Activated naive CD4-positive, alpha-beta T cell treated with anti-CD3 and anti-CD28 coated beads, Interleukin-2, amount 10 ng/mL, durations not matched to agents 7 days and 5 days (primary cell): ENCODE data around the gene GGT1.
"Not testable (repeated sequence)": the region's sequence is repeated elsewhere in the genome, so short reads cannot be mapped to it uniquely, and the experiment has no call there.

ENCODE experiments used
- CTCF ChIA-PET: fragments of 350-600 bp; sonication (Branson Sonifier 250); formaldehyde crosslinking; loops from one replicate; lab custom pipeline; 2021; ENCODE audit warnings: antibody characterized with exemption; lab: Charles Lee
- DNase-seq: peaks from one replicate; pipeline ENCODE4 v3.0.0-alpha.2; 2020
- H3K27ac Mint-ChIP-seq: one replicate; pipeline ENCODE4 v1.8.0; 2021; ENCODE audit warnings: mild to moderate bottlenecking, moderate library complexity, mixed read lengths
- H3K27me3 Mint-ChIP-seq: one replicate; pipeline ENCODE4 v1.8.0; 2021; ENCODE audit warnings: mild to moderate bottlenecking, mixed read lengths
- H3K36me3 Mint-ChIP-seq: one replicate; pipeline ENCODE4 v1.8.0; 2021; ENCODE audit warnings: mixed read lengths
- H3K4me1 Mint-ChIP-seq: one replicate; pipeline ENCODE4 v1.8.0; 2021; ENCODE audit warnings: mixed read lengths
- H3K4me3 Mint-ChIP-seq: one replicate; pipeline ENCODE4 v1.8.0; 2021; ENCODE audit warnings: mild to moderate bottlenecking, moderate library complexity, mixed read lengths
- H3K9me3 Mint-ChIP-seq: one replicate; pipeline ENCODE4 v1.8.0; 2021; ENCODE audit warnings: mixed read lengths

Gene GGT1

DNA sequence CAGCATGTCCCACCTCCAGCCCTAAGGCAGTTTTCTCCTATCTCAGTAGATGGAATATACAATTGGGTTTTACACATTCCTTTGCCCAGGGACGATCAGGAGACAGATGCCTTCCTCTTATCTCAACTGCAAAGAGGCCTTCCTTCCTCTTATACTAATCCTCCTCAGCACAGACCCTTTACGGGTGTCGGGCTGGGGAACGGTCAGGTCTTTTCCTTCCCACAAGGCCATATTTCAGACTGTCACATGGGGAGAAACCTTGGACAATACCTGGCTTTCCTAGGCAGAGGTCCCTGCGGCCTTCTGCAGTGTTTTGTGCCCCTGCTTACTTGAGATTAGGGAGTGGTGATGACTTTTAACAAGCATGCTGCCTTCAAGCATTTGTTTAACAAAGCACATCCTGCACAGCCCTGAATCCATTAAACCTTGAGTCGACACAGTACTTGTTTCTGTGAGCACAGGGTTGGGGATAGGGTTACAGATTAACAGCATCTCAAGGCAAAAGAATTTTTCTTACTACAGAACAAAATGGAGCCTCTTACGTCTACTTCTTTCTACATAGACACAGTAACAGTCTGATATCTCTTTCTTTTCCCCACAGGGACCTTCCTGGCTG, 27.9 kb downstream of the GGT1 start:
- DNase-seq, H3K9me3 Mint-ChIP-seq, CTCF ChIA-PET, H3K27me3 Mint-ChIP-seq, H3K4me3 Mint-ChIP-seq, H3K27ac Mint-ChIP-seq, H3K36me3 Mint-ChIP-seq: not testable (repeated sequence)
- peaks cover 22% of the 10 kb centered on the region for H3K4me1 Mint-ChIP-seq

DNA sequence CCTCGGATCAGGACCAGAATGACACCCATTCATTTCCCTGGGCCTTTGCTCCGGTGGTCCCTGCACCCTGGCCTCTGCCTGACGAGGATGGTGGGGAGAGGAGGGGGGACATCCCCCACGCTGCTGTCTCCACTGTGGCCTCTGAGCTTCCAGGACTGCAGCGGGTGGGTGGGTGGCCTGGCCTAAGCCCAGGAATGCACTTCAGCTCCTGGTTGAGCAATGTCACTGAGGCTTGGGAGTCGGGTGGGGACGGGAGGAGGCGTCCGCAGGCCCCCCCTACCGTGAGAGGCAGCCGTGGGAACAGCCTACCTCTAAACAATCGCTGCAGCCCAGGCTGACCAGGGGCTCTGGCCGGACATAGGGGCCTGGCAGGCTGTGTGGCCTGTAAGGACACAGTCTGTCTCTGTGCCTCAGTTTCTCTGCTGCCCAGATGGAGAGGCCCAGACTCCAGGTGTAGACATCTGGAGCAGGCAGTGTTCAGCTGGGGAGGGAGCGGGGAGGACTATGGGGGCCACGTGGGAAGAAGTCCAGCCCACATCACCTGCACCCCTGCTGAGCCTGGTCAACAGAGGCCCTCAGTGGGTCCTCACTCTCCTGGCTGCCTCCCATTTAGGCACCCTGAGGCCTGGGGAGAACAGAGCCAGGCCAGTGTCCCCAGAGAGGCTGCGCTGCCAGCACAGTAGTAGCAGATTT, 28.6 kb downstream of the GGT1 start:
- H3K27me3 Mint-ChIP-seq, DNase-seq, CTCF ChIA-PET, H3K27ac Mint-ChIP-seq, H3K9me3 Mint-ChIP-seq, H3K4me3 Mint-ChIP-seq, H3K36me3 Mint-ChIP-seq: not testable (repeated sequence)
- peaks cover 27% of the 10 kb centered on the region for H3K4me1 Mint-ChIP-seq

GRCh38 chr22:24632642-24633041, 29.6 kb downstream of the GGT1 start:
- not testable (repeated sequence) for DNase-seq, H3K27ac Mint-ChIP-seq, H3K27me3 Mint-ChIP-seq

GRCh38 chr22:24633231-24634023, 30.4 kb downstream of the GGT1 start:
- CTCF ChIA-PET, DNase-seq: not testable (repeated sequence)

More at GRCh38 chr22:24632642-24633041, 29.6 kb downstream of the GGT1 start:
- CTCF ChIA-PET, H3K36me3 Mint-ChIP-seq, H3K4me3 Mint-ChIP-seq, H3K9me3 Mint-ChIP-seq: not testable (repeated sequence)
- peaks cover 29% of the 10 kb centered on the region for H3K4me1 Mint-ChIP-seq

DNA sequence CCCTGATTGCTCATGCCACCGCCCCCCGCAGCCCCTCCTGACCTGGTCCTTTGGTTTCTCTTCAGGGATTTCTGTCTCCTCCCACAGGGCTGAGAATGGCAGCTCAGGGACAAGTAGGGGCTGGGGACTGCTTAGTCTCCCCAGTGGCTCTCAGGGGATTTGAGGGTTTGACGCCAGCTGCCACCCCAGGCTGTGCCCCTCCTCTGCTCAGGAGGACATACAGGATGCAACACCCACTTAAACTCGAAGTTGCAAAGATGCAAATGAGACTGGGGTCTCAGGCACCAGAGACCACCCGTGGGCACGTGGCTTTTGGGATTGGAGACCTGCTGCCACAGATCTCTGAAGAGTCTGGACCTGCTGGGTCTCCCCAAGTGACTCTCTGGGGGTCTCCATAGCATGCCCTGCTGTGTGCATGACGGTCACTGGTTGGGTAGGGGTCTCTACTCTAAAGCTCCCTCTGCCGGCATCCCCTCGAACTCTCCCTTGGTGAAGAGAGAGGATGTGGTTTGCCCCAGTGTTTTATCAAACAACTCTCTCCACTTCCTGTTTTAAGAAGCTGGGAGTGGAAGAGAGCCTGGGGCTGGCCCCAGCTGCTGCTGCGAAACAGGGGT, 31.9 kb downstream of the GGT1 start:
- H3K4me3 Mint-ChIP-seq, H3K27me3 Mint-ChIP-seq, H3K9me3 Mint-ChIP-seq, H3K36me3 Mint-ChIP-seq: not testable (repeated sequence)
- Mint-ChIP-seq H3K4me1 (peaks cover 29% of the 10 kb centered on the region), H3K27ac (peak overlapping the region; percentile 45)
- DNase-seq: peak; percentile 50
- CTCF ChIA-PET: interaction anchor here (0.7 to 1.0 kb wide), 3 partner anchors 34 to 86 kb away, joined by 3 to 4 read pairs (median 4); no protein-coding TSS in a partner anchor

More at GRCh38 chr22:24633231-24634023, 30.4 kb downstream of the GGT1 start:
- H3K9me3 Mint-ChIP-seq, H3K4me3 Mint-ChIP-seq, H3K27me3 Mint-ChIP-seq, H3K36me3 Mint-ChIP-seq: not testable (repeated sequence)
- Mint-ChIP-seq H3K4me1 (peaks cover 29% of the 10 kb centered on the region), H3K27ac (peak overlapping the region; percentile 29)

DNA sequence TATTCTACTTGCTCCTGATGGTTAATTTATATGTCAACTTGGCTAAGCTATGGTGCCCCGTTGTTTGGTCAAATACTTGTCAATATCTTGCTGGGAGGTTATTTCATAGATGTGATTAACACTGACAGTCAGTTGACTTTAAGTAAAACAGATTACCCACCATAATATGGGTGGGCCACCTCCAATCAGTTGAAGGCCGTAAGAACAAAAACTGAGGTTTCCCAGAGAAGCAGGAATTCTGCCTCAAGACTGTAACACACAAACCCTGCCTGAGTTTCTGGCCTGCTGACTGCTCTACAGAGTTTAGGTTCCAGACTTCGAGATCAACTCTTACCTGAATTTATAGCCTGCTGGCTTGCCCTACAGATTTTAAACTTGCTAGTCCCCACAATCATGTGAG, 33.5 kb downstream of the GGT1 start:
- CTCF ChIA-PET, H3K36me3 Mint-ChIP-seq, H3K27me3 Mint-ChIP-seq, H3K9me3 Mint-ChIP-seq, H3K4me3 Mint-ChIP-seq, DNase-seq, H3K27ac Mint-ChIP-seq: not testable (repeated sequence)
- H3K4me1 Mint-ChIP-seq: peaks cover 29% of the 10 kb centered on the region

- H3K9me3 Mint-ChIP-seq, H3K36me3 Mint-ChIP-seq, H3K27ac Mint-ChIP-seq, H3K4me1 Mint-ChIP-seq, H3K27me3 Mint-ChIP-seq, CTCF ChIA-PET, DNase-seq, H3K4me3 Mint-ChIP-seq: not testable (repeated sequence)
Measured at GRCh38 chr22:24642307-24642706, 39.3 kb downstream of the GGT1 start.

GRCh38 chr22:24644409-24644808, 41.4 kb downstream of the GGT1 start:
- H3K36me3 Mint-ChIP-seq, H3K27ac Mint-ChIP-seq, H3K4me1 Mint-ChIP-seq, H3K27me3 Mint-ChIP-seq, CTCF ChIA-PET, H3K9me3 Mint-ChIP-seq, DNase-seq, H3K4me3 Mint-ChIP-seq: not testable (repeated sequence)

- H3K4me1 Mint-ChIP-seq, H3K27ac Mint-ChIP-seq, H3K36me3 Mint-ChIP-seq, DNase-seq, CTCF ChIA-PET, H3K27me3 Mint-ChIP-seq, H3K9me3 Mint-ChIP-seq, H3K4me3 Mint-ChIP-seq: not testable (repeated sequence)
Measured at GRCh38 chr22:24645408-24646399, 42.7 kb downstream of the GGT1 start.

DNA sequence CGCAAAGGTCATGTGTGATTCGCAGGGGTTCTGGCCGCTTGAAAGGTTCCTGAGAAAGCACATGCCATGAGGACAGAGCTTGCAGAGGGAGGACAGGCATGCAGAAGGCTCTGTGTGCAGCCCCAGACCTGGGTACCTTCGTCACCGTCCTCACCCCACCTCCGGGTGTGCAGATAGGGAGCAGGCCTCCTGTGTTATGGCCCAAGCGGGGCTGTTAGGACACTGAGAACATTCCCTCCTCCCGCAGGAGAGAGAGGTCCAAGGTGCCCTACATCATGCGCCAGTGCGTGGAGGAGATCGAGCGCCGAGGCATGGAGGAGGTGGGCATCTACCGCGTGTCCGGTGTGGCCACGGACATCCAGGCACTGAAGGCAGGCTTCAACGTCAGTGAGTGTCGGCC, 43.8 kb downstream of the GGT1 start:
- H3K27me3 Mint-ChIP-seq, H3K4me3 Mint-ChIP-seq, CTCF ChIA-PET, H3K27ac Mint-ChIP-seq, H3K9me3 Mint-ChIP-seq, H3K4me1 Mint-ChIP-seq, DNase-seq, H3K36me3 Mint-ChIP-seq: not testable (repeated sequence)

- H3K9me3 Mint-ChIP-seq, DNase-seq, H3K4me3 Mint-ChIP-seq, H3K4me1 Mint-ChIP-seq, CTCF ChIA-PET, H3K27ac Mint-ChIP-seq, H3K36me3 Mint-ChIP-seq, H3K27me3 Mint-ChIP-seq: not testable (repeated sequence)
Measured at GRCh38 chr22:24649371-24649770, 46.4 kb downstream of the GGT1 start.

GRCh38 chr22:24650884-24651283, 47.9 kb downstream of the GGT1 start:
- CTCF ChIA-PET, H3K4me3 Mint-ChIP-seq, H3K9me3 Mint-ChIP-seq, H3K27me3 Mint-ChIP-seq, H3K27ac Mint-ChIP-seq, H3K36me3 Mint-ChIP-seq, H3K4me1 Mint-ChIP-seq: not testable (repeated sequence)
- DNase-seq: peak; percentile 82

- H3K27ac Mint-ChIP-seq, H3K9me3 Mint-ChIP-seq, DNase-seq, H3K4me1 Mint-ChIP-seq, H3K4me3 Mint-ChIP-seq, H3K36me3 Mint-ChIP-seq: not testable (repeated sequence)
- CTCF ChIA-PET: interaction anchor here (0.7 kb wide), 1 partner anchor 349 kb away, joined by 3 read pairs; no protein-coding TSS in a partner anchor
- peaks cover 14% of the 10 kb centered on the region for H3K27me3 Mint-ChIP-seq
Measured at GRCh38 chr22:24665395-24665794, 62.4 kb downstream of the GGT1 start.
